Measurements from ENCODE around the gene PRLR. TPM values are rescaled to one million over a fixed set of nuclear protein-coding genes. Genes with fewer than 3 reads are reported as not detected.

Gene PRLR
- polyA plus RNA-seq, 3 donors from 2014 or later: not detected

GRCh38 chr5:35158204-35158603, 72.1 kb downstream of the PRLR start:
- DNase-seq: no peak
- Mint-ChIP-seq H3K9me3 (peaks cover 0 to 5% (median 2%) of the 10 kb centered on the region in 6 donors), H3K4me1 (no peaks in the 10 kb centered on the region), H3K27ac (no peak overlapping the region), H3K4me3 (no peak overlapping the region), H3K27me3 (ENCODE audit: low read depth in 3 of 3) (peaks cover 0 to 1% (median 0%) of the 10 kb centered on the region in 3 donors), H3K36me3 (no peaks in the 10 kb centered on the region)

- H3K4me1 Mint-ChIP-seq: no peaks in the 10 kb centered on the region
- no peak overlapping the region for H3K27ac Mint-ChIP-seq
- peaks cover 0 to 4% (median 0%) of the 10 kb centered on the region in 6 donors for H3K9me3 Mint-ChIP-seq
- no peaks in the 10 kb centered on the region for H3K27me3 Mint-ChIP-seq (ENCODE audit: low read depth in 3 of 3)
- H3K36me3 Mint-ChIP-seq: no peaks in the 10 kb centered on the region
- H3K4me3 Mint-ChIP-seq: no peak overlapping the region
- DNase-seq: no peak
Observed at GRCh38 chr5:35153375-35153932, 76.8 kb downstream of the PRLR start.

GRCh38 chr5:35152733-35153132, 77.6 kb downstream of the PRLR start:
- no peaks in the 10 kb centered on the region for H3K4me1 Mint-ChIP-seq
- H3K36me3 Mint-ChIP-seq: no peaks in the 10 kb centered on the region
- no peak for DNase-seq
- no peak overlapping the region for H3K4me3 Mint-ChIP-seq
- H3K9me3 Mint-ChIP-seq: peaks cover 0 to 3% (median 0%) of the 10 kb centered on the region in 6 donors
- H3K27ac Mint-ChIP-seq: no peak overlapping the region
- no peaks in the 10 kb centered on the region for H3K27me3 Mint-ChIP-seq (ENCODE audit: low read depth in 3 of 3)

GRCh38 chr5:35151146-35151920, 79.0 kb downstream of the PRLR start:
- Mint-ChIP-seq H3K4me1 (no peaks in the 10 kb centered on the region), H3K9me3 (peaks cover 0 to 5% (median 0%) of the 10 kb centered on the region in 6 donors), H3K27ac (no peak overlapping the region), H3K27me3 (ENCODE audit: low read depth in 3 of 3) (no peaks in the 10 kb centered on the region), H3K4me3 (no peak overlapping the region), H3K36me3 (no peaks in the 10 kb centered on the region)
- no peak for DNase-seq

- Mint-ChIP-seq H3K27ac (no peak overlapping the region), H3K9me3 (peaks cover 0 to 5% (median 0%) of the 10 kb centered on the region in 6 donors), H3K4me3 (no peak overlapping the region), H3K36me3 (no peaks in the 10 kb centered on the region), H3K4me1 (no peaks in the 10 kb centered on the region), H3K27me3 (ENCODE audit: low read depth in 3 of 3) (peaks cover 0 to 2% (median 0%) of the 10 kb centered on the region in 3 donors)
- no peak for DNase-seq
Observed at GRCh38 chr5:35149041-35149440, 81.2 kb downstream of the PRLR start.

GRCh38 chr5:35146406-35146805, 83.9 kb downstream of the PRLR start:
- H3K36me3 Mint-ChIP-seq: no peaks in the 10 kb centered on the region
- peaks cover 0 to 2% (median 0%) of the 10 kb centered on the region in 3 donors for H3K27me3 Mint-ChIP-seq (ENCODE audit: low read depth in 3 of 3)
- no peak for DNase-seq
- H3K27ac Mint-ChIP-seq: no peak overlapping the region
- H3K9me3 Mint-ChIP-seq: peaks cover 0 to 5% (median under 1%) of the 10 kb centered on the region in 6 donors
- no peaks in the 10 kb centered on the region for H3K4me1 Mint-ChIP-seq
- H3K4me3 Mint-ChIP-seq: no peak overlapping the region

- Mint-ChIP-seq H3K36me3 (no peaks in the 10 kb centered on the region), H3K27me3 (ENCODE audit: low read depth in 3 of 3) (peaks cover 0 to 2% (median 0%) of the 10 kb centered on the region in 3 donors), H3K4me3 (no peak overlapping the region), H3K9me3 (peaks cover 0 to 5% (median under 1%) of the 10 kb centered on the region in 6 donors), H3K27ac (no peak overlapping the region), H3K4me1 (no peaks in the 10 kb centered on the region)
- DNase-seq: no peak
Observed at GRCh38 chr5:35145691-35146317, 84.5 kb downstream of the PRLR start.

- H3K36me3 Mint-ChIP-seq: no peaks in the 10 kb centered on the region
- no peak overlapping the region for H3K27ac Mint-ChIP-seq
- H3K4me1 Mint-ChIP-seq: no peaks in the 10 kb centered on the region
- peaks cover 0 to 2% (median 0%) of the 10 kb centered on the region in 3 donors for H3K27me3 Mint-ChIP-seq (ENCODE audit: low read depth in 3 of 3)
- no peak for DNase-seq
- no peak overlapping the region for H3K4me3 Mint-ChIP-seq
- peaks cover 0 to 5% (median under 1%) of the 10 kb centered on the region in 6 donors for H3K9me3 Mint-ChIP-seq
Observed at GRCh38 chr5:35145012-35145411, 85.3 kb downstream of the PRLR start.

GRCh38 chr5:35143841-35144240, 86.4 kb downstream of the PRLR start:
- Mint-ChIP-seq H3K36me3 (no peaks in the 10 kb centered on the region), H3K27ac (no peak overlapping the region), H3K4me3 (no peak overlapping the region), H3K27me3 (ENCODE audit: low read depth in 3 of 3) (peaks cover 0 to 2% (median 0%) of the 10 kb centered on the region in 3 donors), H3K4me1 (no peaks in the 10 kb centered on the region), H3K9me3 (peaks cover 0 to 5% (median under 1%) of the 10 kb centered on the region in 6 donors)
- no peak for DNase-seq

- no peak overlapping the region for H3K4me3 Mint-ChIP-seq
- no peak overlapping the region for H3K27ac Mint-ChIP-seq
Observed at GRCh38 chr5:35141739-35142138, 88.5 kb downstream of the PRLR start.

GRCh38 chr5:35138232-35138631, 92.1 kb downstream of the PRLR start:
- Mint-ChIP-seq H3K27me3 (ENCODE audit: low read depth in 3 of 3) (peaks cover 0 to 2% (median 2%) of the 10 kb centered on the region in 3 donors), H3K9me3 (peaks cover 0 to 4% (median 2%) of the 10 kb centered on the region in 6 donors), H3K4me3 (no peak overlapping the region), H3K36me3 (no peaks in the 10 kb centered on the region), H3K4me1 (no peaks in the 10 kb centered on the region), H3K27ac (no peak overlapping the region)
- no peak for DNase-seq

More at GRCh38 chr5:35141739-35142138, 88.5 kb downstream of the PRLR start:
- H3K9me3 Mint-ChIP-seq: peaks cover 0 to 4% (median under 1%) of the 10 kb centered on the region in 6 donors
- H3K27me3 Mint-ChIP-seq (ENCODE audit: low read depth in 3 of 3): peaks cover 0 to 2% (median 0%) of the 10 kb centered on the region in 3 donors
- DNase-seq: no peak
- H3K36me3 Mint-ChIP-seq: no peaks in the 10 kb centered on the region
- no peaks in the 10 kb centered on the region for H3K4me1 Mint-ChIP-seq

- Mint-ChIP-seq H3K4me3 (no peak overlapping the region), H3K27ac (no peak overlapping the region), H3K36me3 (no peaks in the 10 kb centered on the region), H3K9me3 (peaks cover 0 to 3% (median 2%) of the 10 kb centered on the region in 6 donors), H3K4me1 (no peaks in the 10 kb centered on the region), H3K27me3 (ENCODE audit: low read depth in 3 of 3) (peaks cover 0 to 2% (median 2%) of the 10 kb centered on the region in 3 donors)
- DNase-seq: no peak
Observed at GRCh38 chr5:35136386-35136785, 93.9 kb downstream of the PRLR start.

- H3K27ac Mint-ChIP-seq: no peak overlapping the region
- DNase-seq: no peak
- no peak overlapping the region for H3K4me3 Mint-ChIP-seq
- H3K4me1 Mint-ChIP-seq: no peaks in the 10 kb centered on the region
- no peaks in the 10 kb centered on the region for H3K36me3 Mint-ChIP-seq
- peaks cover 2 to 3% (median 2%) of the 10 kb centered on the region in 3 donors for H3K27me3 Mint-ChIP-seq (ENCODE audit: low read depth in 3 of 3)
- peaks cover 0 to 4% (median 3%) of the 10 kb centered on the region in 6 donors for H3K9me3 Mint-ChIP-seq
Observed at GRCh38 chr5:35135239-35135700, 95.0 kb downstream of the PRLR start.
